ENCODE data around the gene ZNF541. TPM values are rescaled to one million over a fixed set of nuclear protein-coding genes. Genes with fewer than 3 reads are reported as not detected.

The ZNF541 gene, protein sequence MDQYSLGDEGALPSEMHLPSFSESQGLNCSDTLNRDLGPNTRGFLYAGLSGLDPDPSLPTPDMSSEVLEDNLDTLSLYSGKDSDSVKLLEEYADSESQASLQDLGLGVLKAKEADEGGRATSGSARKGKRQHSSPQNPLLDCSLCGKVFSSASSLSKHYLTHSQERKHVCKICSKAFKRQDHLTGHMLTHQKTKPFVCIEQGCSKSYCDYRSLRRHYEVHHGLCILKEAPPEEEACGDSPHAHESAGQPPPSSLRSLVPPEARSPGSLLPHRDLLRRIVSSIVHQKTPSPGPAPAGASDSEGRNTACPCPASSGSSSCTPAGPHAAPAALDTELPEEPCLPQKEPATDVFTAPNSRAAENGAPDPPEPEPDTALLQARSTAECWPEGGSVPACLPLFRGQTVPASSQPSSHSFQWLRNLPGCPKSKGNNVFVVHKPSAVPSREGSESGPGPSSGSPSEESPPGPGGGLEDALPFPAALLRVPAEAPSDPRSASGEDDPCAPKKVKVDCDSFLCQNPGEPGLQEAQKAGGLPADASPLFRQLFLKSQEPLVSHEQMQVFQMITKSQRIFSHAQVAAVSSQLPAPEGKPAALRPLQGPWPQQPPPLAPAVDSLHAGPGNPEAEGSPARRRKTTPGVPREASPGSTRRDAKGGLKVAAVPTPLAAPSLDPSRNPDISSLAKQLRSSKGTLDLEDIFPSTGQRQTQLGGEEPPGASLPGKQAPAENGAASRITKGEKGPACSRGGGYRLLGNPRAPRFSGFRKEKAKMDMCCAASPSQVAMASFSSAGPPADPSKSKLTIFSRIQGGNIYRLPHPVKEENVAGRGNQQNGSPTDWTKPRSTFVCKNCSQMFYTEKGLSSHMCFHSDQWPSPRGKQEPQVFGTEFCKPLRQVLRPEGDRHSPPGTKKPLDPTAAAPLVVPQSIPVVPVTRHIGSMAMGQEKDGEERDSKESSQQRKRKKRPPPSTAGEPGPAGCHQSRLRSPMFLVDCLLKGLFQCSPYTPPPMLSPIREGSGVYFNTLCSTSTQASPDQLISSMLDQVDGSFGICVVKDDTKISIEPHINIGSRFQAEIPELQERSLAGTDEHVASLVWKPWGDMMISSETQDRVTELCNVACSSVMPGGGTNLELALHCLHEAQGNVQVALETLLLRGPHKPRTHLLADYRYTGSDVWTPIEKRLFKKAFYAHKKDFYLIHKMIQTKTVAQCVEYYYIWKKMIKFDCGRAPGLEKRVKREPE (N-terminal part only)
- not detected in 2 replicates for total RNA-seq (2014; rRNA removed; shearing (Covaris generic))

GRCh38 chr19:47573071-47574026 is at the start of gene ZNF541:
TSS of gene ZNF541 (minus strand) at chr19:47573148. CDS start at chr19:47555856, 17,292 bp downstream.
- no peak for DNase-seq (ENCODE audit: low spot score)

GRCh38 chr19:47619763-47620162 is 46.8 kb upstream of the ZNF541 start:
- no peak for DNase-seq (ENCODE audit: low spot score)

DNA sequence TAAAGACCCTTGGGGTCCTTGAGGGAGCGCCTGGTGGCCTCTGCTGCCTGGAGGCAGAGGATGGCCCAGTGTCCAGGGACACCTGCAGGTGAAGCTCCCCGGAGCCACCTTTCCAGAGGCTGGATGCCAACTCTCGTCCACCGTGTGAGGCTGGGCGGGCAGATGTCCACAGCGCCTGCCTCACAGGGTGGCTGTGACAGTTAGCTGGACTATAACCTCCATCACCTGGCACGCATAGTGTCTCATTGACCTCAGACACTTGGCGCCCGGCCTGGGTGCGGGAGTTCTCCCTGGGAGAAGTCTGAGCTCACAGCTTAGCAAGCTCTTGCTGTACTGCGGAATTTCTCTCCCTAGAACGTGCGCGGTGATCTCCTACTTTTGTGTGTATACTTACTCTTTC is 45.8 kb upstream of the ZNF541 start:
- no peak for DNase-seq (ENCODE audit: low spot score)

GRCh38 chr19:47615714-47616113 is 42.8 kb upstream of the ZNF541 start:
- no peak for DNase-seq (ENCODE audit: low spot score)

DNA sequence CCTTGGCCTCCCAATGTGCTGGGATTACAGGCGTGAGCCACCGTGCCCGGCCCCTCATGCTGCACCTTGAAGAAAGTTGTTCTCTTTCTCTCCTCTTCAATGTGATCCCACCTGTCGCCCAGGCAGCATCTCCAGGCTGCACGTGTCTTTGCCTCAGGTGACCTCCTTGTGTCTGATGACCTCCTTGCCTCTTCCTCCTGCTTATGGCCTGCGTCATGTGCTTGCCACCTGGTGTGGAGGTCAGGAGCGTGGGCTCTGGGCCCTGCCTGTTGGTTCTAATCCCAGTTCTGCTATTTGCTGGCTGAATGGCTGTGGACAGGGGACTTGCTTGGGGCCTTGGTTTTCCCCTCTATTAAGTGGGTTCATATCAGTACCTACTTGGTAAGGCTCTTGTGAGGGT is 42.3 kb upstream of the ZNF541 start:
- no peak for DNase-seq (ENCODE audit: low spot score)

DNA sequence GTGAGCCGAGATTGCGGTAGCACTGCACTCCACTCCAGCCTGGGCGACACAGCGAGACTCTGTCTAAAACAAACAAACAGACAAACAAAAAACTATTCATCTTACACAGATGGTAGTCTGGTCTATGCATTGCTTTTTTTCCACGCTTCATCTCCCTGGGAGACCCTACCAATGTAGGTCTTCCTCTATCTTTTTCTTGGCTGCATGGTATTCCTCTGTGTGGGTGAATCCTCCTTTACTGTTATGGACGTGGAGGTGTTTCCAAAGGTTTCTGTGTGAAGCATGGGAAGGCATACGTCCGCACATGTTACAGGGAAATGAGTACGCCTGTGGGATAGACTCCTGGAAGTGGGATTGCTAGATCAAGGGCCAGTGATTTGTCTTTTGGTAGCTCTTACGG is 41.6 kb upstream of the ZNF541 start:
- no peak for DNase-seq (ENCODE audit: low spot score)

GRCh38 chr19:47614021-47614295 is 41.0 kb upstream of the ZNF541 start:
- DNase-seq (ENCODE audit: low spot score), result no peak

- no peak for DNase-seq (ENCODE audit: low spot score)
These were observed 40.4 kb upstream of the ZNF541 start for GRCh38 chr19:47613165-47614020.

- no peak for DNase-seq (ENCODE audit: low spot score)
These were observed 38.0 kb upstream of the ZNF541 start for GRCh38 chr19:47610902-47611301.

- DNase-seq (ENCODE audit: low spot score), result no peak
These were observed 37.3 kb upstream of the ZNF541 start for GRCh38 chr19:47609906-47610894.

- peak; percentile 40 for DNase-seq (ENCODE audit: low spot score)
These were observed 36.3 kb upstream of the ZNF541 start, which contains the start of gene BICRA for GRCh38 chr19:47608969-47609905. TSS of gene BICRA (plus strand) at chr19:47609134. CDS start at chr19:47673575, 64,441 bp downstream.

- DNase-seq (ENCODE audit: low spot score), result peak; percentile 58
These were observed 35.3 kb upstream of the ZNF541 start for GRCh38 chr19:47608074-47608918.

- DNase-seq (ENCODE audit: low spot score), result no peak
These were observed 34.7 kb upstream of the ZNF541 start for GRCh38 chr19:47607564-47608073.

- no peak for DNase-seq (ENCODE audit: low spot score)
These were observed 31.0 kb upstream of the ZNF541 start for GRCh38 chr19:47603706-47604565.

DNA sequence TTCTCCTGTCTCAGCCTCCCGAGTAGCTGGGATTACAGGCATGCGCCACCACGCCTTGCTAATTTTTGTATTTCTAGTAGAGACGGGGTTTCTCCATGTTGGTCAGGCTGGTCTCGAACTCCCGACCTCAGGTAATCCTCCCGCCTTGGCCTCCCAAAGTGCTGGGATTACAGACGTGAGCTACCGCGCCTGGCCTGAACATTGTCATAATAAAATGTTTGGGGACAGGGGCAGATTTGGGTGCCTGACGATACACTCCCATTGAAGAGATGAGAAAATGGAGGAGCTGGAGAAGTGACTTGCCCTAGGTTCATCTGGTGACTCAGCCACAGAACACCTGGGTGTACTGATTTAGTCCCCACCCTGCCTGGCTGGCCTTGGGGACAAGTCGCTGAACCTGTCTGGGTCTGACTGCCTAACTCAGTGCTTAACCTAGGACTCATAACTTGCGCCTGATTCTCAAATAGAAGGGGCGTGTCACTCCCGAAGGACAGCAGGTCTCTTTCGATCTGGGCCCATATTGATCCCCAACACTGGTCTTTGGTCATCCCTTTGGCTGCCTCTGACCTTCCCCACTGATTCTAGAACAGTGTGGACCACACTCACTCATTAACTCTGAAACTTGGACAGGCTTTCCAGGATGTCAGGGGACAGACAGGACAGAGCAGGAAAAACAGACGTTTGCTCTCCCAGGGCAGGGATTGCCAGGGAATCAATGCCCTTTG is 28.4 kb upstream of the ZNF541 start:
- DNase-seq (ENCODE audit: low spot score), result no peak

Data from A172 (cell line).